ENCODE results near the gene GAS2L1. TPM values are rescaled to one million over a fixed set of nuclear protein-coding genes. Genes with fewer than 3 reads are reported as not detected.

GAS2L1 gene
- total RNA-seq, 1 donor, result 15.0 TPM

DNA sequence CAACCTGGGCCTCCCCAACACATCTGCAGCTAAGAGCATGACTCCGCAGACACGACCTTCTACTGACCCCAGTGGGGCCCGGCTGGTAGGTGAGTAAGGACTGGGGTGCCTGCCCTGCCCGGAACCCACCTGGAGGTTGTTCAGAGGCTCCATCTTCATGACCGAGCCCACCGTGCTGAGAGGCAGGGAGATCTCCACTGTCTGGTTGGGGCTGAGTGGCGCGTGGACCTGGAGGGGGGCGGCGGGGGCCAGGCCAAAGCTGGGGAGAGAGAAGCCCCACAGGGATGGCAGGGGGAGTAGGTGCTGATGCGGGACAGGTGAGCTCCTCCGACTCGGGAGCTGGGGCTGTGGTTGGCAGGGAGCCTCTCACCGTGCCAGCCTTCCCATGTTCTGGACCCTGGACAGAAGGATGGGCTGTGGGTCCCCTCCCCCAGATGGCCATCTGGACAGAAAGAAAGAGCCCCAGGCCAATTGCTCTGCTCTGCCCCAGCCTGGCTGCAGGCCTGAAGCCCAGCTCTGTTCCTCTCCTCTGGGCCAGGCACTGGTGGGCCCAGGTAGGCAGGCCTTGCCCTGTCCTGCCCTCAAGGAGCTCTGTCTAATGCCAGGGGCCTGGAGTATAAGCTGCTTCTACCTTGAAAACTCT is 25.3 kb downstream of the GAS2L1 start:
- no peak for DNase-seq (ENCODE audit: low read depth)
- H3K4me3 ChIP-seq (ENCODE audit: low read depth, low read length), result no peak overlapping the region
- TF ChIP-seq, protein P1, sequence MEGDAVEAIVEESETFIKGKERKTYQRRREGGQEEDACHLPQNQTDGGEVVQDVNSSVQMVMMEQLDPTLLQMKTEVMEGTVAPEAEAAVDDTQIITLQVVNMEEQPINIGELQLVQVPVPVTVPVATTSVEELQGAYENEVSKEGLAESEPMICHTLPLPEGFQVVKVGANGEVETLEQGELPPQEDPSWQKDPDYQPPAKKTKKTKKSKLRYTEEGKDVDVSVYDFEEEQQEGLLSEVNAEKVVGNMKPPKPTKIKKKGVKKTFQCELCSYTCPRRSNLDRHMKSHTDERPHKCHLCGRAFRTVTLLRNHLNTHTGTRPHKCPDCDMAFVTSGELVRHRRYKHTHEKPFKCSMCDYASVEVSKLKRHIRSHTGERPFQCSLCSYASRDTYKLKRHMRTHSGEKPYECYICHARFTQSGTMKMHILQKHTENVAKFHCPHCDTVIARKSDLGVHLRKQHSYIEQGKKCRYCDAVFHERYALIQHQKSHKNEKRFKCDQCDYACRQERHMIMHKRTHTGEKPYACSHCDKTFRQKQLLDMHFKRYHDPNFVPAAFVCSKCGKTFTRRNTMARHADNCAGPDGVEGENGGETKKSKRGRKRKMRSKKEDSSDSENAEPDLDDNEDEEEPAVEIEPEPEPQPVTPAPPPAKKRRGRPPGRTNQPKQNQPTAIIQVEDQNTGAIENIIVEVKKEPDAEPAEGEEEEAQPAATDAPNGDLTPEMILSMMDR (IDR thresholded peaks at IDR 0.05; ENCODE audit: insufficient read depth, low read length), result no peak

DNA sequence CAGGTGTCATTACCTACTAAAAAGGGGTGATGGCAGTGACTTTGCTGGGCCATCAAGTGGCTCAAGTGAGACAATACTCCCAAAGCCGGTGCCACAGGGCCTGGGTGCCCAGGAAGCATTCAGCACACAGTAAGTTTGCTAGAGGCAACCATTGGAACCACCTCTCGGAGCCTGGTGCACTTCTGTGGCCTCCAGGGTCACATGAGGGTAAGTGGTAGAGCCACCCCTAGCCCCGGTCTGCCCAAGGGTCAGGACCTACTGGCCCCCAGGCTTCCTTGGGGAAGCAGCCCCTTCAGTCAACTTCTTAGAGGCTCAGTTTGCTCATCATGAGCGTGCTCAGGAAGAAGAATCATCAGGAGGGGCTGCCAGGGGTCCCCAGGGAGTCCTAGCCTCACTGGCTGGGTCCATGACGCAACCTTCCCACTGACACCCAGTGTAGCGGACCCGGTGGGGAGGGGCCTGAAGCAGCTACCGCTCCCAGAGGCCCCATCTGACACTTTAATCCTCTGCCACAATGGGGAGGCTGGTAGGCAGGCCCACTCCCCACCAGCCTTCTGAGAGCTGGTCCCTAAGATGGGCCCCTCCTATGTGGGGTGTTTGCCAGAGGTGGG is 26.5 kb downstream of the GAS2L1 start:
- H3K4me3 ChIP-seq (ENCODE audit: low read depth, low read length), result no peak overlapping the region
- TF ChIP-seq, protein P1 (IDR thresholded peaks at IDR 0.05; ENCODE audit: insufficient read depth, low read length), result no peak
- DNase-seq (ENCODE audit: low read depth), result no peak

DNA sequence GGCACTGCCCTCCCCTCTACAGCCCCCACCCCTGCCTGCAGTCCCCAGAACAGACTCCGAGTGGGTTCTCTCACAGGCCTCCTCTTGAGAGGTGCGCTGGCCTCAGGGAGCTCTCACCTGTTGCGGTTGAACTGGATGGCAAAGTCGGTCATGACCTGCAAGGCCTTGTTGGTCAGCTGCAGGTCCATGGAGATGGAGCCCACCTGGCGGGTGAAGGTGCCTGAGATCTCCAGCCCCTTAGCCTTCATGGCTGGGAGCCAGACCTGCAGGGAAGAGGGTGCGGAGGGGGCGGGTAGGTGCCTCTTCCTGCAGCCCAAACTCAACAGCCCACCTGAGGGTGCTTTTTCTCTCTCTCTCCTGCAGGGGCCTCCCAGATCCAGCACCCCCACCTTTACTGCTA is 27.7 kb downstream of the GAS2L1 start:
- no peak overlapping the region for H3K4me3 ChIP-seq (ENCODE audit: low read depth, low read length)
- DNase-seq (ENCODE audit: low read depth), result no peak
- TF ChIP-seq, protein P1 (IDR thresholded peaks at IDR 0.05; ENCODE audit: insufficient read depth, low read length), result no peak

DNA sequence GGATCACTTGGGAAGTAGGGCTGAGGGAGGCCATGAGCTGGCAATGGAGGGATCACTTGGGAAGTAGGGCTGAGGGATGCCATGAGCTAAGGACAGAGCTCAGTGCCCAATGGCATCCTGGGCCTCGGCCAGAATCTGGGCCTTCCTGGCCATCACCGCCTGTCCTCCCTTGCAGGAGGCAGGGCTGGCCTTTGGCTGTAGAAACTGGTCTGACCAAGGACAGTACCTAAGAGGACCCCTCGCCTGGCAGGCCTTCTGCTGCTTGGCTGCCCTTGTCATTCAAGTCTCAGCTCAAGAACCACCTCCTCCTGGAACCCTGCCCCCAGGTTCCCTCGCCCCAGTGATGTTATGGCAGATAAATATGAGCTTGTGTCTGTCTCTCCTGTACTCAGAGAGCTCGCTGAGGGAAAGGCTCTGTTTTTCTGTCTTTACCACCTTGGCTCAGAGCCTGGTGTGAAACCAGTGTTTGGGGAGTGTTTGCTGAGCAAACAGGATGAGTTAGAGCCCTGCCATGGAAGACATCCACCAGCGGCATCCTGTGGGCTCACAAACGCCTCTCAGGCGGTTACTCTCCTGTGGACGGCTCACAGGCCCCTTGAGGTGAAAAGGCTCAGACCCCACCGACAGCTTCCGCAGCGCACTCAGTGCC is 28.4 kb downstream of the GAS2L1 start:
- no peak for DNase-seq (ENCODE audit: low read depth)
- TF ChIP-seq, protein P1 (IDR thresholded peaks at IDR 0.05; ENCODE audit: insufficient read depth, low read length), result no peak
- H3K4me3 ChIP-seq (ENCODE audit: low read depth, low read length), result no peak overlapping the region

DNA sequence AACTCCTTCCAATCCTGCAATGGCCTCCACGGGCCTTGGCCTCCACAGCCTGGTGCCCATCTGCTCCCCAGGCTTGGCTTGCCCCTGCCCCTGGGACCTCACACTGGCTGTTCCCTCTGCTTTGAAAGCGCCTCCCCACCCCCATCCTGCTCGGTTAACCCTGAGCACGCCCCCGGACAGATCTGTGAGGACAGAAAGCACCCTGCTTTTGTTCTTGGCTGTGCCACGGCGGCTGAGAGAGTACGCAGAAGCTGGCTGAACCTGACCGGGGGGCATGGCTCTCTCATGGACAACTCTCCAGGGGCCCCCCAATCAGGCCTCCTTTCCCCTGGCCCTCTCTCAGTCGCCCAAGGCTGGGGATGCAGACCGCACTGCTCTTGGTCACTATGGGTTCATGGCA is 29.2 kb downstream of the GAS2L1 start:
- no peak overlapping the region for H3K4me3 ChIP-seq (ENCODE audit: low read depth, low read length)
- TF ChIP-seq, protein P1 (IDR thresholded peaks at IDR 0.05; ENCODE audit: insufficient read depth, low read length), result no peak
- DNase-seq (ENCODE audit: low read depth), result no peak

DNA sequence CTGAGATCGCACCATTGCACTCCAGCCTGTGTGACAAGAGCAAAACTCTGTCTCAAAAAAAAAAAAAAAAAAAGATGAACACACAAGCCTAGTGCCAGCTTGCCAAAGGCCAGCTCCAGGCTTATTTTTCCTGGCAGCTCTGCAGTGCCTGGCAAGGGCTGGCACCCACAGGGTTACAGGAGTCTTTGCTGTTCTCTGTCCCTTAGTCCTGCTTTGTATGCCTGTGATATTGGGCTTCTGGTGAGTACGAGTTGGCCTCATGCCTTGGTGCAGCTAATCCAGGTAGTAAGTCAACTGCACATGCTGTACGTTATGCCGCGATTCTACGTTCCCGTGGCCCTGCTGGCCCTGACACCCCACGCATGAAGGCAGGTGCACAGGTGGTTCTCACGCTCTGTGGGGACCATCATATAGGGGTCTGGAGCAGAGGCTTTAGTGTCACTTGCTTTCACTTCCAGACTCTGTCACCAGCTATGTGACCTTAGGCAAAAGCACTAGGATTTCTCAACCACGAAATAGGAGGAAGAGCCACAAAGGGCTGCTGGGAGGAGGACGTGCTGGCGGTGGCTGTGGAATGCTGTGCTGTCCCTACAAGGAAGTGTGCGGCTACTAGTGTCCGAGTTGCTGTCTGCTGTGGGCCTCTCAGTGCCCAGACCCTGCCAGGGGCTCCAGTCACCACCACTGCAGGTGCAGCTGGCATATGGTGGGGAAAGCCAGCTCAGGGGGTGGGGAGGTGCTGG is 30.5 kb downstream of the GAS2L1 start:
- H3K4me3 ChIP-seq (ENCODE audit: low read depth, low read length), result no peak overlapping the region
- DNase-seq (ENCODE audit: low read depth), result no peak
- TF ChIP-seq, protein P1 (IDR thresholded peaks at IDR 0.05; ENCODE audit: insufficient read depth, low read length), result no peak
